Esophagus muscularis mucosa (tissue), 4 donors: ENCODE results near the gene TMEM156.

Source experiments
- CTCF ChIP-seq, 3 experiments: fragments of 200-600 bp in 2 of 3; fragments of 450-650 bp in 1 of 3; sonication (generic) in 2 of 3; IDR thresholded peaks; one replicate each; pipeline ENCODE4 v1.5.1; 2017 to 2019; ENCODE audit warnings: antibody characterized with exemption in 3 of 3, mild to moderate bottlenecking in 2 of 3, moderate library complexity in 1 of 3
- EP300 ChIP-seq: sonication (generic); formaldehyde crosslinking; IDR thresholded peaks from one replicate; pipeline ENCODE4 v1.6.1; 2017; ENCODE audit warnings: antibody characterized with exemption
- POLR2A ChIP-seq: fragments of 450-650 bp; IDR thresholded peaks from one replicate; pipeline ENCODE4 v1.6.1; 2017; ENCODE audit warnings: antibody characterized with exemption, moderate library complexity, mild to moderate bottlenecking, low read depth
- POLR2AphosphoS5 ChIP-seq, 2 donors: sonication (generic); formaldehyde crosslinking; IDR thresholded peaks; one replicate each; pipeline ENCODE4 v1.6.1; 2017; ENCODE audit warnings: antibody characterized with exemption in 2 of 2

GRCh38 chr4:39056023-39056422 is 23.8 kb upstream of the TMEM156 start:
- no peak for TF ChIP-seq CTCF (IDR thresholded peaks at IDR 0.05)
- TF ChIP-seq POLR2A = no peak
- no peak for TF ChIP-seq EP300
- TF ChIP-seq POLR2AphosphoS5 (IDR thresholded peaks at IDR 0.05) = no peak
